OCI-LY7 (cell line): ENCODE results near the gene CDKL5. TPM values are rescaled to one million over a fixed set of nuclear protein-coding genes. Genes with fewer than 3 reads are reported as not detected.
"Not testable (repeated sequence)": the region's sequence is repeated elsewhere in the genome, so short reads cannot be mapped to it uniquely, and the experiment has no call there.

Source experiments
- BruUV-seq: library from RNA; stranded (reverse); fragments of 400-500 nt; replicated peaks from 2 replicates; lab custom pipeline; 2021; lab: Mats Ljungman, UMichigan
- CTCF ChIA-PET: fragments of 300-600 bp; sonication (Branson Sonifier 250); formaldehyde crosslinking; loops from one replicate; lab custom pipeline; 2022; ENCODE audit warnings: antibody characterized with exemption; ENCODE audit not compliant: unreplicated experiment; lab: Charles Lee
- POLR2A ChIA-PET: fragments of 300-600 bp; sonication (Branson Sonifier 250); formaldehyde crosslinking; loops from one replicate; lab custom pipeline; 2022; ENCODE audit warnings: antibody characterized with exemption; lab: Charles Lee
- DNase-seq: peaks from one replicate; pipeline ENCODE4 v3.0.0-alpha.2; 2015; ENCODE audit warnings: low spot score
- H2AFZ ChIP-seq: fragments of 200-600 bp; sonication (generic), shearing (Covaris generic); 2 replicates; pipeline ENCODE4 v1.6.1; 2014; ENCODE audit warnings: mild to moderate bottlenecking, antibody characterized with exemption, low read length, moderate library complexity
- H3K27ac ChIP-seq: fragments of 200-600 bp; sonication (generic); 2 replicates; pipeline ENCODE4 v1.5.1; 2014; ENCODE audit warnings: mixed run types, low read depth, mild to moderate bottlenecking, moderate library complexity, low read length, inconsistent platforms; ENCODE audit not compliant: poor library complexity, severe bottlenecking
- H3K36me3 ChIP-seq: fragments of 200-600 bp; sonication (generic); 2 replicates; pipeline ENCODE4 v1.6.1; 2014; ENCODE audit warnings: mild to moderate bottlenecking, antibody characterized with exemption, low read length, moderate library complexity, mixed read lengths; ENCODE audit not compliant: insufficient read depth
- H3K4me1 ChIP-seq: fragments of 200-600 bp; sonication (generic); 2 replicates; pipeline ENCODE4 v1.5.1; 2014; ENCODE audit warnings: mild to moderate bottlenecking, low read length; ENCODE audit not compliant: insufficient read depth, poor library complexity, severe bottlenecking
- H3K4me2 ChIP-seq: fragments of 200-600 bp; sonication (generic); 2 replicates; pipeline ENCODE4 v1.6.1; 2014; ENCODE audit warnings: mild to moderate bottlenecking, low read length
- H3K4me3 ChIP-seq: fragments of 200-600 bp; sonication (generic); 2 replicates; pipeline ENCODE4 v1.5.1; 2014; ENCODE audit warnings: mild to moderate bottlenecking, low read depth, low read length; ENCODE audit not compliant: poor library complexity, severe bottlenecking
- H3K79me2 ChIP-seq: fragments of 200-600 bp; sonication (generic); 2 replicates; pipeline ENCODE4 v1.6.1; 2016; ENCODE audit warnings: low read depth, mild to moderate bottlenecking, low read length, moderate library complexity, mixed read lengths; ENCODE audit not compliant: insufficient read depth
- H3K9me2 ChIP-seq: fragments of 200-600 bp; sonication (generic); 2 replicates; pipeline ENCODE4 v1.6.1; 2016; ENCODE audit warnings: mild to moderate bottlenecking, low read length, mixed read lengths; ENCODE audit not compliant: insufficient read depth
- H3K9me3 ChIP-seq: fragments of 200-600 bp; sonication (generic); 2 replicates; pipeline ENCODE4 v1.6.1; 2014; ENCODE audit warnings: mild to moderate bottlenecking, mixed run types, low read length, mixed read lengths
- H4K20me1 ChIP-seq: fragments of 200-600 bp; sonication (generic); 2 replicates; pipeline ENCODE4 v1.6.1; 2014; ENCODE audit warnings: mild to moderate bottlenecking, antibody characterized with exemption, low read length, moderate library complexity, mixed read lengths; ENCODE audit not compliant: insufficient read depth
- CTCF ChIP-seq: fragments of 200-600 bp; sonication (generic); conservative IDR thresholded peaks from 2 replicates; pipeline ENCODE4 v1.5.1; 2014; ENCODE audit warnings: mild to moderate bottlenecking, antibody characterized with exemption, low read length, moderate library complexity, mixed read lengths
- EZH2phosphoT487 ChIP-seq: fragments of 200-600 bp; sonication (generic); IDR thresholded peaks from 2 replicates; pipeline ENCODE4 v1.6.1; 2018; ENCODE audit warnings: low read depth, borderline replicate concordance, mild to moderate bottlenecking, mixed run types, antibody characterized with exemption, low read length, moderate library complexity, mixed read lengths
- intact Hi-C: fragments of 100-400 bp; cut with micrococcal nuclease; formaldehyde crosslinking; loops from one replicate; pipeline ENCODE4 v1.10.0; 2022; ENCODE audit not compliant: unreplicated experiment
- total RNA-seq, 2 experiments: library from RNA; depleted of rRNA in 1 of 2; stranded (reverse); fragments of >200 nt in 1 of 2; shearing (Covaris generic) in 1 of 2; gene quantifications; 2 replicates each; pipeline ENCODE4 v1.2.3, GENCODE V29; 2014 to 2022

CDKL5 gene
- total RNA-seq, 2 experiments from 2014 or later, result 1.3 to 2.0 TPM

GRCh38 chrX:18582910-18583493 lies 157.6 kb downstream of the CDKL5 start:
- Histone ChIP-seq H3K27ac (no peak overlapping the region), H3K9me2 (no peaks in the 10 kb centered on the region), H3K4me2 (no peak overlapping the region), H2AFZ (no peak overlapping the region), H3K36me3 (no peaks in the 10 kb centered on the region), H3K4me1 (no peaks in the 10 kb centered on the region), H4K20me1 (no peaks in the 10 kb centered on the region), H3K9me3 (no peaks in the 10 kb centered on the region), H3K4me3 (no peak overlapping the region), H3K79me2 (no peaks in the 10 kb centered on the region)
- TF ChIP-seq EZH2phosphoT487 (no peak), CTCF (no peak)
- DNase-seq, result no peak
- BruUV-seq, result no TSS peak
- CTCF ChIA-PET, result no interaction called here
- intact Hi-C loops, result no loop called here
- POLR2A ChIA-PET, result no interaction called here

GRCh38 chrX:18589292-18589691 lies 163.9 kb downstream of the CDKL5 start:
- H4K20me1 ChIP-seq, POLR2A ChIA-PET, BruUV-seq, intact Hi-C loops, H3K4me3 ChIP-seq, CTCF ChIA-PET, H3K4me2 ChIP-seq, H2AFZ ChIP-seq, H3K27ac ChIP-seq, H3K9me3 ChIP-seq, H3K79me2 ChIP-seq, H3K9me2 ChIP-seq, H3K36me3 ChIP-seq, DNase-seq, H3K4me1 ChIP-seq: not testable (repeated sequence)

- Histone ChIP-seq H3K36me3 (no peaks in the 10 kb centered on the region), H3K9me2 (no peaks in the 10 kb centered on the region), H3K4me3 (no peak overlapping the region), H3K4me1 (no peaks in the 10 kb centered on the region), H2AFZ (no peak overlapping the region), H3K4me2 (no peak overlapping the region), H3K79me2 (no peaks in the 10 kb centered on the region), H3K27ac (no peak overlapping the region), H4K20me1 (no peaks in the 10 kb centered on the region), H3K9me3 (no peaks in the 10 kb centered on the region)
- ChIA-PET CTCF (no interaction called here), POLR2A (no interaction called here)
- TF ChIP-seq EZH2phosphoT487 (no peak), CTCF (no peak)
- no TSS peak for BruUV-seq
- intact Hi-C loops, result no loop called here
- no peak for DNase-seq
These were observed 166.4 kb downstream of the CDKL5 start for GRCh38 chrX:18591834-18592233.
